HCT116 (cell line): ENCODE results near the gene RNF130. TPM values are rescaled to one million over a fixed set of nuclear protein-coding genes. Genes with fewer than 3 reads are reported as not detected.

Experiments
- ATAC-seq: fragments of 200-7000 bp; cut with Tn5 transposase; 2 replicates; pipeline ENCODE4 v1.9.1; 2020; ENCODE audit warnings: mild to moderate bottlenecking, moderate library complexity
- BruUV-seq: library from RNA; stranded (reverse); fragments of 400-500 nt; replicated peaks from 2 replicates; lab custom pipeline; 2021; lab: Mats Ljungman, UMichigan
- CTCF ChIA-PET: fragments of 300-600 bp; sonication (Branson Sonifier 250); formaldehyde crosslinking; loops from one replicate; lab custom pipeline; 2021; ENCODE audit warnings: antibody characterized with exemption; lab: Charles Lee
- POLR2A ChIA-PET: fragments of 300-600, 350-600 bp; sonication (Branson Sonifier 250); formaldehyde crosslinking; loops from one replicate; lab custom pipeline; 2021; ENCODE audit warnings: antibody characterized with exemption; lab: Charles Lee
- RAD21 ChIA-PET, 2 experiments: fragments of 300-600 bp; sonication (Branson Sonifier 250); formaldehyde crosslinking; loops; one replicate each; lab custom pipeline; 2023; ENCODE audit warnings: low total read pairs in 2 of 2; ENCODE audit not compliant: uncharacterized antibody in 2 of 2, unreplicated experiment in 2 of 2, low non-redundant PET in 1 of 2; lab: Charles Lee
- DNase-seq: peaks from one replicate; pipeline ENCODE4 v3.0.0-alpha.2; 2010; ENCODE audit warnings: low read depth, low spot score
- H2AFZ ChIP-seq: fragments of 200-600 bp; shearing (Covaris generic), sonication (generic); 2 replicates; pipeline ENCODE4 v1.6.1; 2017; ENCODE audit warnings: low read depth, mixed run types, mixed read lengths, antibody characterized with exemption, low read length; ENCODE audit not compliant: poor library complexity, severe bottlenecking
- H3K27ac ChIP-seq: 2 replicates; pipeline ENCODE4 v1.5.1; 2012; ENCODE audit warnings: low read depth, low read length
- H3K27me3 ChIP-seq: fragments of 200-600 bp; sonication (generic); 2 replicates; pipeline ENCODE4 v1.6.1; 2016; ENCODE audit warnings: mixed run types, low read length, mixed read lengths; ENCODE audit not compliant: insufficient read depth
- H3K36me3 ChIP-seq, 2 experiments: fragments of 200-500 bp in 1 of 2; fragments of 200-600 bp in 1 of 2; sonication (Bioruptor generic) in 1 of 2; sonication (generic) in 1 of 2; 2 replicates each; pipeline versions ENCODE4 v1.5.1 to v1.6.1; 2014 to 2016; ENCODE audit warnings: low read length in 2 of 2, inconsistent platforms in 1 of 2, mixed read lengths in 1 of 2, mixed run types in 1 of 2; ENCODE audit not compliant: insufficient read depth in 2 of 2, control insufficient read depth in 1 of 2
- H3K4me1 ChIP-seq, 2 experiments: fragments of 200-600 bp in 1 of 2; sonication (generic) in 1 of 2; 2 replicates each; pipeline versions ENCODE4 v1.5.1 to v1.6.1; 2012 to 2017; ENCODE audit warnings: low read length in 2 of 2, inconsistent platforms in 1 of 2, mild to moderate bottlenecking in 1 of 2, mixed read lengths in 1 of 2, mixed run types in 1 of 2, moderate library complexity in 1 of 2; ENCODE audit not compliant: insufficient read depth in 2 of 2, control insufficient read depth in 1 of 2
- H3K4me2 ChIP-seq: fragments of 200-600 bp; sonication (generic); 2 replicates; pipeline ENCODE4 v1.6.1; 2017; ENCODE audit warnings: mixed run types, low read length, mixed read lengths
- H3K4me3 ChIP-seq, 2 experiments: fragments of 200-600 bp in 1 of 2; sonication (generic) in 1 of 2; replicated peaks in 1 of 2; 2 replicates each; pipeline ENCODE4 v1.5.1; 2011 to 2016; ENCODE audit warnings: low read length in 2 of 2, control low read depth in 1 of 2, low read depth in 1 of 2, mild to moderate bottlenecking in 1 of 2, mixed read lengths in 1 of 2, mixed run types in 1 of 2
- H3K79me2 ChIP-seq: fragments of 200-600 bp; sonication (generic); 2 replicates; pipeline ENCODE4 v1.6.1; 2017; ENCODE audit warnings: mild to moderate bottlenecking, mixed run types, low read length, moderate library complexity, mixed read lengths; ENCODE audit not compliant: insufficient read depth
- H3K9ac ChIP-seq: fragments of 200-600 bp; sonication (generic); 2 replicates; pipeline ENCODE4 v1.6.1; 2016; ENCODE audit warnings: low read length, mixed read lengths
- H3K9me2 ChIP-seq: fragments of 200-600 bp; sonication (generic), shearing (Covaris generic); 2 replicates; pipeline ENCODE4 v1.6.1; 2017; ENCODE audit warnings: mixed run types, mild to moderate bottlenecking, moderate library complexity; ENCODE audit not compliant: insufficient read depth
- H3K9me3 ChIP-seq, 2 experiments: fragments of 200-500 bp in 1 of 2; fragments of 200-600 bp in 1 of 2; sonication (Bioruptor generic) in 1 of 2; sonication (generic) in 1 of 2; 2 replicates each; pipeline ENCODE4 v1.6.1; 2014 to 2017; ENCODE audit warnings: low read length in 2 of 2, mixed read lengths in 2 of 2, inconsistent platforms in 1 of 2, low read depth in 1 of 2, mild to moderate bottlenecking in 1 of 2, mixed run types in 1 of 2, moderate library complexity in 1 of 2; ENCODE audit not compliant: control insufficient read depth in 1 of 2, insufficient read depth in 1 of 2
- H4K20me1 ChIP-seq: fragments of 200-600 bp; sonication (generic), shearing (Covaris generic); 2 replicates; pipeline ENCODE4 v1.6.1; 2017; ENCODE audit warnings: mixed run types, mild to moderate bottlenecking, moderate library complexity; ENCODE audit not compliant: insufficient read depth
- CBX3 ChIP-seq: IDR thresholded peaks from 2 replicates; pipeline ENCODE4 v1.6.1; 2012; ENCODE audit warnings: low read depth
- CEBPB ChIP-seq: IDR thresholded peaks from 2 replicates; pipeline ENCODE4 v1.6.1; 2012; ENCODE audit warnings: low read depth
- ELF1 ChIP-seq: IDR thresholded peaks from 2 replicates; pipeline ENCODE4 v1.6.1; 2012; ENCODE audit warnings: low read depth, borderline replicate concordance
- FOSL1 ChIP-seq: IDR thresholded peaks from 2 replicates; pipeline ENCODE4 v1.6.1; 2012; ENCODE audit warnings: low read depth
- JUND ChIP-seq: IDR thresholded peaks from 2 replicates; pipeline ENCODE4 v1.6.1; 2012
- POLR2AphosphoS5 ChIP-seq: IDR thresholded peaks from 2 replicates; pipeline ENCODE4 v1.6.1; 2011; ENCODE audit warnings: mild to moderate bottlenecking, low read depth, low read length, moderate library complexity
- SIN3A ChIP-seq: IDR thresholded peaks from 2 replicates; pipeline ENCODE4 v1.6.1; 2012; ENCODE audit warnings: low read depth
- SP1 ChIP-seq: IDR thresholded peaks from 2 replicates; pipeline ENCODE4 v1.6.1; 2012; ENCODE audit warnings: low read depth
- SRF ChIP-seq: IDR thresholded peaks from 2 replicates; pipeline ENCODE4 v1.6.1; 2012; ENCODE audit warnings: low read depth
- TCF7L2 ChIP-seq: IDR thresholded peaks from 2 replicates; pipeline ENCODE4 v1.7.0; 2011; ENCODE audit warnings: borderline replicate concordance, inconsistent platforms; ENCODE audit not compliant: insufficient read depth, insufficient read length; ENCODE audit errors: extremely low read depth
- intact Hi-C: fragments of 100-400 bp; cut with micrococcal nuclease; formaldehyde crosslinking; loops from 2 replicates; pipeline ENCODE4 v1.10.0; 2022
- total RNA-seq: library from RNA; stranded (reverse); gene quantifications from one replicate; pipeline ENCODE4 v1.2.1, GENCODE V29; 2021; ENCODE audit not compliant: unreplicated experiment
- TF ChIP-seq, protein P1 (sequence below), 3 experiments: fragments of 200-600 bp in 1 of 3; sonication (generic) in 1 of 3; IDR thresholded peaks in 2 of 3; conservative IDR thresholded peaks in 1 of 3; 2 replicates each; pipeline ENCODE4 v1.5.1; 2012 to 2017; ENCODE audit warnings: low read depth in 2 of 3, low read length in 2 of 3, antibody characterized with exemption in 1 of 3, borderline replicate concordance in 1 of 3, control low read depth in 1 of 3, mild to moderate bottlenecking in 1 of 3, mixed read lengths in 1 of 3, mixed run types in 1 of 3, moderate library complexity in 1 of 3; ENCODE audit not compliant: insufficient read depth in 1 of 3
- TF ChIP-seq, protein P2 (sequence below): IDR thresholded peaks from 2 replicates; pipeline ENCODE4 v1.6.1; 2011; ENCODE audit warnings: mild to moderate bottlenecking, low read length, moderate library complexity; ENCODE audit not compliant: insufficient replicate concordance; ENCODE audit errors: extremely low read depth

RNF130 gene
- total RNA-seq, 1 experiment from 2014 or later: 34.9 TPM

DNA sequence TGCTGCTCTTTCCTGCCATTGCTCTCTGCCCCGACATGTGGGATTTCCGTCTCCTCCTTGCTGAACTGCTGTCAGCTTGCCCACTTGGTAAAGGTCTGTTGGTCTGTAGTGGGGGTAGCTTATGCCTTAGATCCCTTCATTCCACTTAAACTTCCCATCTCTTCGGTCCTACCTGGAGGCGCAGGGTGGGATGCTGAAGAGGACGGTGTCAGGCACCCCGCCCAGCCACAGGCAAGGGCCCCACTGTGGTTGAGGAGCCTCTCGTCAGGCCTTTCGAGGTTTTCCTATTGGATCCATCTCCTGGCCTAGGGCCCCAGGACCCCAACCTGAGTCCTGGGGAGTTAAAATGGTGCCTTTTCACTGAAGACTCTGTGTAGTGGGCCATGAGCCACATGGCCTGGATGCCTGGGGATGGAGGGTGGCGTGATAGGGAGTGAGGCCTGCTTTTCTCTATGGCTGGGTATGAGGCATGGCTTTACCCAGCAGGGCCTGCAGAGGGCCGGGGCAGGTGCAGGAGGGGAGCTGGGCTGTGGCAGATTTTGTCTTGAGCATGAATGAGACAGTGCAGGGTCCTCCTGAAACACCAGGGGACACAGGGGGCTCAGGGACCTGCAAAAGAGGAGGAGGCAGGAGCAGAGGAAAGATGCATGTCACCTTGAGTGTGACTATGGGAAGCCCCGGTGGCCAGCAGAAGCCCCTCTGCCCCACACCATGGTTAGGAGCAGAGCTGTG is 25.8 kb upstream of the RNF130 start:
- H3K27ac ChIP-seq: no peak overlapping the region
- ChIA-PET CTCF (no interaction called here), POLR2A (no interaction called here), RAD21 (no interaction called here)
- ATAC-seq (peak; percentile 53), DNase-seq (no peak)
- no peak overlapping the region for H3K9ac ChIP-seq
- no peaks in the 10 kb centered on the region for H3K9me2 ChIP-seq
- H3K4me2 ChIP-seq: no peak overlapping the region
- H3K36me3 ChIP-seq: no peaks in the 10 kb centered on the region
- H4K20me1 ChIP-seq: no peaks in the 10 kb centered on the region
- H3K27me3 ChIP-seq: no peaks in the 10 kb centered on the region
- H2AFZ ChIP-seq: no peak overlapping the region
- H3K79me2 ChIP-seq: no peaks in the 10 kb centered on the region
- H3K4me3 ChIP-seq: no peak overlapping the region
- intact Hi-C loops: no loop called here
- H3K9me3 ChIP-seq: no peaks in the 10 kb centered on the region
- H3K4me1 ChIP-seq: no peaks in the 10 kb centered on the region
- BruUV-seq: no TSS peak
- TF ChIP-seq SRF: no peak
- TF ChIP-seq, protein P1, sequence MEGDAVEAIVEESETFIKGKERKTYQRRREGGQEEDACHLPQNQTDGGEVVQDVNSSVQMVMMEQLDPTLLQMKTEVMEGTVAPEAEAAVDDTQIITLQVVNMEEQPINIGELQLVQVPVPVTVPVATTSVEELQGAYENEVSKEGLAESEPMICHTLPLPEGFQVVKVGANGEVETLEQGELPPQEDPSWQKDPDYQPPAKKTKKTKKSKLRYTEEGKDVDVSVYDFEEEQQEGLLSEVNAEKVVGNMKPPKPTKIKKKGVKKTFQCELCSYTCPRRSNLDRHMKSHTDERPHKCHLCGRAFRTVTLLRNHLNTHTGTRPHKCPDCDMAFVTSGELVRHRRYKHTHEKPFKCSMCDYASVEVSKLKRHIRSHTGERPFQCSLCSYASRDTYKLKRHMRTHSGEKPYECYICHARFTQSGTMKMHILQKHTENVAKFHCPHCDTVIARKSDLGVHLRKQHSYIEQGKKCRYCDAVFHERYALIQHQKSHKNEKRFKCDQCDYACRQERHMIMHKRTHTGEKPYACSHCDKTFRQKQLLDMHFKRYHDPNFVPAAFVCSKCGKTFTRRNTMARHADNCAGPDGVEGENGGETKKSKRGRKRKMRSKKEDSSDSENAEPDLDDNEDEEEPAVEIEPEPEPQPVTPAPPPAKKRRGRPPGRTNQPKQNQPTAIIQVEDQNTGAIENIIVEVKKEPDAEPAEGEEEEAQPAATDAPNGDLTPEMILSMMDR (IDR thresholded peaks at IDR 0.05 in 2 of 3, conservative IDR thresholded peaks at IDR 0.05 in 1 of 3; ENCODE audit: borderline replicate concordance in 1 of 3, insufficient read depth in 1 of 3, low read depth in 2 of 3, low read length in 2 of 3): 0 out of 6 replicates have a peak, but pooled peaks of 1 of the 3 experiments have one; percentile 7
- no peak for TF ChIP-seq FOSL1
- no peak for TF ChIP-seq CEBPB
- no peak for TF ChIP-seq SP1

DNA sequence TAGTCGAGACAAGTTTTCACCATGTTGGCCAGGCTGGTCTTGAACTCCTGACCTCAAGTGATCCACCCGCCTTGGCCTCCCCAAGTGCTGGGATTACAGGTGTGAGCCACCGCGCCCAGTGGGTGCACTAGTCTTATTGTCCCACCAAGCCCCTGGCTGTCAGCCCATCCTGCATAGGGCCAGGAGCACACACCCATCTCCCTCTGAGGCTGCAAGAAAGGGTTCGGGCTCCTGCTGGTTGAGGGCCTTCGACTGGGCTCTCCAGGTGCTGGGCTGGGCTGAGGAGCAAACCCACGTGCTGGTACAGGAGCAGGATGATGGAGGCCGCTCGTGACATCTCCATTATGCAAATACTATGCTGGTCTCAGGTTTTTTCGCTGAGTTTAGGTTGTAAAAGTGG is 25.1 kb upstream of the RNF130 start:
- no peaks in the 10 kb centered on the region for H4K20me1 ChIP-seq
- BruUV-seq: no TSS peak
- H3K27me3 ChIP-seq: no peaks in the 10 kb centered on the region
- H3K9me3 ChIP-seq: no peaks in the 10 kb centered on the region
- no peak overlapping the region for H3K9ac ChIP-seq
- ChIA-PET POLR2A (no interaction called here), CTCF (no interaction called here), RAD21 (no interaction called here)
- no peak overlapping the region for H3K4me2 ChIP-seq
- no peak overlapping the region for H3K27ac ChIP-seq
- H3K4me3 ChIP-seq: no peak overlapping the region
- H3K79me2 ChIP-seq: no peaks in the 10 kb centered on the region
- H2AFZ ChIP-seq: no peak overlapping the region
- DNase-seq: no peak
- H3K9me2 ChIP-seq: no peaks in the 10 kb centered on the region
- no peaks in the 10 kb centered on the region; a peak in 1 of 4 replicates for H3K4me1 ChIP-seq
- ATAC-seq: no peak
- intact Hi-C loops: no loop called here
- no peaks in the 10 kb centered on the region for H3K36me3 ChIP-seq
- no peak for TF ChIP-seq ELF1
- no peak for TF ChIP-seq CEBPB
- TF ChIP-seq SP1: no peak
- TF ChIP-seq JUND: no peak
- TF ChIP-seq SIN3A: no peak
- TF ChIP-seq CBX3: no peak
- no peak for TF ChIP-seq FOSL1
- TF ChIP-seq POLR2AphosphoS5: no peak
- TF ChIP-seq, protein P1 (IDR thresholded peaks at IDR 0.05 in 2 of 3, conservative IDR thresholded peaks at IDR 0.05 in 1 of 3; ENCODE audit: borderline replicate concordance in 1 of 3, insufficient read depth in 1 of 3, low read depth in 2 of 3, low read length in 2 of 3): no peak
- TF ChIP-seq, protein P2, sequence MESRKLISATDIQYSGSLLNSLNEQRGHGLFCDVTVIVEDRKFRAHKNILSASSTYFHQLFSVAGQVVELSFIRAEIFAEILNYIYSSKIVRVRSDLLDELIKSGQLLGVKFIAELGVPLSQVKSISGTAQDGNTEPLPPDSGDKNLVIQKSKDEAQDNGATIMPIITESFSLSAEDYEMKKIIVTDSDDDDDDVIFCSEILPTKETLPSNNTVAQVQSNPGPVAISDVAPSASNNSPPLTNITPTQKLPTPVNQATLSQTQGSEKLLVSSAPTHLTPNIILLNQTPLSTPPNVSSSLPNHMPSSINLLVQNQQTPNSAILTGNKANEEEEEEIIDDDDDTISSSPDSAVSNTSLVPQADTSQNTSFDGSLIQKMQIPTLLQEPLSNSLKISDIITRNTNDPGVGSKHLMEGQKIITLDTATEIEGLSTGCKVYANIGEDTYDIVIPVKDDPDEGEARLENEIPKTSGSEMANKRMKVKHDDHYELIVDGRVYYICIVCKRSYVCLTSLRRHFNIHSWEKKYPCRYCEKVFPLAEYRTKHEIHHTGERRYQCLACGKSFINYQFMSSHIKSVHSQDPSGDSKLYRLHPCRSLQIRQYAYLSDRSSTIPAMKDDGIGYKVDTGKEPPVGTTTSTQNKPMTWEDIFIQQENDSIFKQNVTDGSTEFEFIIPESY: no peak
- no peak for TF ChIP-seq TCF7L2
